ENCODE data around the gene CLHC1. TPM values are rescaled to one million over a fixed set of nuclear protein-coding genes. Genes with fewer than 3 reads are reported as not detected.
"Not testable (repeated sequence)": the region's sequence is repeated elsewhere in the genome, so short reads cannot be mapped to it uniquely, and the experiment has no call there.

CLHC1 gene
- total and polyA plus RNA-seq, 4 donors, result 2.3 to 33.8 (median 12.2) TPM

GRCh38 chr2:55134316-55134706 is 97.8 kb downstream of the CLHC1 start:
- Histone ChIP-seq H3K9me3 (ENCODE audit: control insufficient read depth in 4 of 4, insufficient read depth in 3 of 4, low read length in 3 of 4) (no peaks in the 10 kb centered on the region), H3K9ac (ENCODE audit: insufficient read depth in 1 of 2, low read length in 2 of 2) (no peak overlapping the region), H3K36me3 (ENCODE audit: control insufficient read depth in 4 of 4, insufficient read depth in 4 of 4, low read length in 4 of 4) (no peaks in the 10 kb centered on the region), H3K27me3 (ENCODE audit: control insufficient read depth in 3 of 3, insufficient read depth in 3 of 3, low read length in 2 of 3) (no peaks in the 10 kb centered on the region), H3K27ac (ENCODE audit: low read depth in 1 of 2, low read length in 1 of 2) (peak overlapping the region in 1 of 2 donors; percentile 21), H3K4me1 (ENCODE audit: control insufficient read depth in 5 of 5, insufficient read depth in 5 of 5, low read length in 5 of 5) (peaks cover 6 to 30% (median 15%) of the 10 kb centered on the region in 5 donors), H3K4me3 (no peak overlapping the region)
- ATAC-seq (ENCODE audit: insufficient read depth, low FRiP score), result no peak
- DNase-seq, result no peak
- no peak for TF ChIP-seq CTCF (IDR thresholded peaks at IDR 0.05; ENCODE audit: control extremely low read depth, extremely low read depth)
- WGBS, 2 donors, result 42 to 51% methylated on average over 1 of the region's 1 CpG

GRCh38 chr2:55133467-55134315 is 98.4 kb downstream of the CLHC1 start:
- Histone ChIP-seq H3K27ac (ENCODE audit: low read depth in 1 of 2, low read length in 1 of 2) (peak overlapping the region in 1 of 2 donors; percentile 95), H3K9ac (ENCODE audit: insufficient read depth in 1 of 2, low read length in 2 of 2) (peak overlapping the region in 1 of 2 donors; percentile 62), H3K4me3 (peak overlapping the region; percentile 8), H3K36me3 (ENCODE audit: control insufficient read depth in 4 of 4, insufficient read depth in 4 of 4, low read length in 4 of 4) (no peaks in the 10 kb centered on the region), H3K4me1 (ENCODE audit: control insufficient read depth in 5 of 5, insufficient read depth in 5 of 5, low read length in 5 of 5) (peaks cover 6 to 28% (median 13%) of the 10 kb centered on the region in 5 donors), H3K27me3 (ENCODE audit: control insufficient read depth in 3 of 3, insufficient read depth in 3 of 3, low read length in 2 of 3) (no peaks in the 10 kb centered on the region), H3K9me3 (ENCODE audit: control insufficient read depth in 4 of 4, insufficient read depth in 3 of 4, low read length in 3 of 4) (no peaks in the 10 kb centered on the region)
- WGBS, 2 donors, result 19 to 28% methylated on average over 10 of the region's 10 CpGs
- peak; percentile 78 for ATAC-seq (ENCODE audit: insufficient read depth, low FRiP score)
- peak; percentile 50 to 83 (median 80) for DNase-seq
- no peak for TF ChIP-seq CTCF (IDR thresholded peaks at IDR 0.05; ENCODE audit: control extremely low read depth, extremely low read depth)

GRCh38 chr2:55130849-55131248 is 101.2 kb downstream of the CLHC1 start:
- no peak overlapping the region for H3K27ac ChIP-seq (ENCODE audit: low read depth in 1 of 2, low read length in 1 of 2)
- no peaks in the 10 kb centered on the region for H3K9me3 ChIP-seq (ENCODE audit: control insufficient read depth in 4 of 4, insufficient read depth in 3 of 4, low read length in 3 of 4)
- DNase-seq (no peak), ATAC-seq (ENCODE audit: insufficient read depth, low FRiP score) (no peak)
- no peak for TF ChIP-seq CTCF (IDR thresholded peaks at IDR 0.05; ENCODE audit: control extremely low read depth, extremely low read depth)
- WGBS, 2 donors, result 54 to 72% methylated on average over 1 of the region's 1 CpG
- H3K4me3 ChIP-seq, result no peak overlapping the region
- no peaks in the 10 kb centered on the region for H3K36me3 ChIP-seq (ENCODE audit: control insufficient read depth in 4 of 4, insufficient read depth in 4 of 4, low read length in 4 of 4)
- H3K4me1 ChIP-seq (ENCODE audit: control insufficient read depth in 5 of 5, insufficient read depth in 5 of 5, low read length in 5 of 5), result peaks cover 3 to 13% (median 6%) of the 10 kb centered on the region in 5 donors
- H3K9ac ChIP-seq (ENCODE audit: insufficient read depth in 1 of 2, low read length in 2 of 2), result no peak overlapping the region
- no peaks in the 10 kb centered on the region for H3K27me3 ChIP-seq (ENCODE audit: control insufficient read depth in 3 of 3, insufficient read depth in 3 of 3, low read length in 2 of 3)

GRCh38 chr2:55126643-55127042 is 105.5 kb downstream of the CLHC1 start:
- not testable (repeated sequence) for H3K27me3 ChIP-seq (ENCODE audit: control insufficient read depth in 3 of 3, insufficient read depth in 3 of 3, low read length in 2 of 3); H3K9me3 ChIP-seq (ENCODE audit: control insufficient read depth in 4 of 4, insufficient read depth in 3 of 4, low read length in 3 of 4); H3K4me1 ChIP-seq (ENCODE audit: control insufficient read depth in 5 of 5, insufficient read depth in 5 of 5, low read length in 5 of 5); ATAC-seq (ENCODE audit: insufficient read depth, low FRiP score); H3K27ac ChIP-seq (ENCODE audit: low read depth in 1 of 2, low read length in 1 of 2); H3K4me3 ChIP-seq; DNase-seq; H3K36me3 ChIP-seq (ENCODE audit: control insufficient read depth in 4 of 4, insufficient read depth in 4 of 4, low read length in 4 of 4); H3K9ac ChIP-seq (ENCODE audit: insufficient read depth in 1 of 2, low read length in 2 of 2)
- 95 to 97% methylated on average over 4 of the region's 4 CpGs for WGBS, 2 donors

Other genes starting within 250 kb of the CLHC1 start
- 100 to 1,000 TPM; 168 to 311 TPM for gene RTN4, start 181.8 kb downstream of the CLHC1 start, total RNA-seq
- gene RTN4, start 181.8 kb downstream of the CLHC1 start, polyA plus RNA-seq, result 100 to 1,000 TPM; 168 to 292 TPM
- gene RPS27A, start 395 bp upstream of the CLHC1 start, total RNA-seq, result 1,000 to 10,000 TPM in 1 of 2 donors, 100 to 1,000 TPM in 1; 715 to 1,195 TPM
- gene RPS27A, start 395 bp upstream of the CLHC1 start, polyA plus RNA-seq, result 1,000 to 10,000 TPM; 1,600 to 1,640 TPM
- gene MTIF2, start 36.9 kb upstream of the CLHC1 start, total RNA-seq, result 10 to 100 TPM; 25.1 to 26.3 TPM
- 10 to 100 TPM; 16.4 to 17.4 TPM for gene MTIF2, start 36.9 kb upstream of the CLHC1 start, polyA plus RNA-seq
- 10 to 100 TPM; 74.7 to 91.9 TPM for gene CCDC88A, start 187.6 kb upstream of the CLHC1 start, total RNA-seq
- 10 to 100 TPM; 13.3 to 48.3 TPM for gene CCDC88A, start 187.6 kb upstream of the CLHC1 start, polyA plus RNA-seq

All from lung (tissue), 12 donors.